HG02678 (cell line): ENCODE data around the gene CABP2.
A peak's percentile ranks its signal among the peaks of the same experiment; 100 is the strongest.
"Not testable (repeated sequence)": the region's sequence is repeated elsewhere in the genome, so short reads cannot be mapped to it uniquely, and the experiment has no call there.

Source experiments
- ATAC-seq: cut with Tn5 transposase; IDR thresholded peaks from one replicate; pipeline ENCODE4 v1.9.1; 2021; ENCODE audit warnings: mild to moderate bottlenecking, moderate library complexity; ENCODE audit not compliant: unreplicated experiment

CABP2 gene

GRCh38 chr11:67482275-67482826 lies 40.9 kb downstream of the CABP2 start:
- peak; percentile 0 for ATAC-seq

GRCh38 chr11:67477344-67478050 lies 45.7 kb downstream of the CABP2 start:
- ATAC-seq = not testable (repeated sequence)

GRCh38 chr11:67476692-67477091 lies 46.6 kb downstream of the CABP2 start:
- ATAC-seq = not testable (repeated sequence)

GRCh38 chr11:67472882-67473281 lies 50.4 kb downstream of the CABP2 start:
- ATAC-seq = no peak

- no peak for ATAC-seq
These were observed 52.8 kb downstream of the CABP2 start for GRCh38 chr11:67470337-67471002.

- no peak for ATAC-seq
These were observed 53.8 kb downstream of the CABP2 start for GRCh38 chr11:67469508-67469811.
